Measurements from ENCODE around the gene PIPOX.

PIPOX gene

GRCh38 chr17:29042679-29043538 lies at the start of gene PIPOX:
TSS of gene PIPOX (plus strand) at chr17:29043141. CDS start at chr17:29043226, 85 bp downstream.
- no peak for DNase-seq (ENCODE audit: low read depth in 3 of 3, low spot score in 1 of 3)

- DNase-seq (ENCODE audit: low read depth in 3 of 3, low spot score in 1 of 3) = no peak
Observed at GRCh38 chr17:28993645-28994426, 49.1 kb upstream of the PIPOX start.

GRCh38 chr17:28996554-28997096 lies 46.3 kb upstream of the PIPOX start:
- DNase-seq (ENCODE audit: low read depth in 3 of 3, low spot score in 1 of 3) = no peak

GRCh38 chr17:28997806-28998205 lies 45.1 kb upstream of the PIPOX start:
- DNase-seq (ENCODE audit: low read depth in 3 of 3, low spot score in 1 of 3) = no peak

- no peak for DNase-seq (ENCODE audit: low read depth in 3 of 3, low spot score in 1 of 3)
Observed at GRCh38 chr17:28999206-28999605, 43.7 kb upstream of the PIPOX start.

GRCh38 chr17:29000973-29001372 lies 42.0 kb upstream of the PIPOX start:
- DNase-seq (ENCODE audit: low read depth in 3 of 3, low spot score in 1 of 3) = no peak

GRCh38 chr17:29002811-29003210 lies 40.1 kb upstream of the PIPOX start:
- no peak for DNase-seq (ENCODE audit: low read depth in 3 of 3, low spot score in 1 of 3)

GRCh38 chr17:29003289-29003688 lies 39.7 kb upstream of the PIPOX start:
- no peak for DNase-seq (ENCODE audit: low read depth in 3 of 3, low spot score in 1 of 3)

GRCh38 chr17:29004081-29004692 lies 38.8 kb upstream of the PIPOX start:
- DNase-seq (ENCODE audit: low read depth in 3 of 3, low spot score in 1 of 3) = no peak

- DNase-seq (ENCODE audit: low read depth in 3 of 3, low spot score in 1 of 3) = peak in 2 of 3 donors; percentile 8 to 57
Observed at GRCh38 chr17:29005936-29006511, 36.9 kb upstream of the PIPOX start, which contains the start of gene SEZ6. TSS of gene SEZ6 (minus strand) at chr17:29006033. CDS start at chr17:29005869, 164 bp downstream.

GRCh38 chr17:29007456-29007855 lies 35.5 kb upstream of the PIPOX start:
- DNase-seq (ENCODE audit: low read depth in 3 of 3, low spot score in 1 of 3) = no peak

GRCh38 chr17:29007860-29008455 lies 35.0 kb upstream of the PIPOX start:
- no peak for DNase-seq (ENCODE audit: low read depth in 3 of 3, low spot score in 1 of 3)

GRCh38 chr17:29008591-29008990 lies 34.4 kb upstream of the PIPOX start:
- no peak for DNase-seq (ENCODE audit: low read depth in 3 of 3, low spot score in 1 of 3)

GRCh38 chr17:29010129-29010528 lies 32.8 kb upstream of the PIPOX start:
- no peak for DNase-seq (ENCODE audit: low read depth in 3 of 3, low spot score in 1 of 3)

- DNase-seq (ENCODE audit: low read depth in 3 of 3, low spot score in 1 of 3) = no peak
Observed at GRCh38 chr17:29010586-29010985, 32.4 kb upstream of the PIPOX start.

- DNase-seq (ENCODE audit: low read depth in 3 of 3, low spot score in 1 of 3) = no peak
Observed at GRCh38 chr17:29012535-29012934, 30.4 kb upstream of the PIPOX start.

- DNase-seq (ENCODE audit: low read depth in 3 of 3, low spot score in 1 of 3) = no peak
Observed at GRCh38 chr17:29014716-29015115, 28.2 kb upstream of the PIPOX start.

GRCh38 chr17:29016345-29017210 lies 26.4 kb upstream of the PIPOX start:
- DNase-seq (ENCODE audit: low read depth in 3 of 3, low spot score in 1 of 3) = no peak

- no peak for DNase-seq (ENCODE audit: low read depth in 3 of 3, low spot score in 1 of 3)
Observed at GRCh38 chr17:29018788-29019474, 24.0 kb upstream of the PIPOX start.

Data from stimulated activated CD4-positive, alpha-beta T cell treated with anti-CD3 and anti-CD28 coated beads, TNF-alpha, amount 100 ng/mL, for 1 hour (primary cell).